Retinal pigment epithelial cell (primary cell): ENCODE measurements around the gene SYNRG.

Source experiments
- DNase-seq: peaks from one replicate; pipeline ENCODE4 v3.0.0-alpha.2; 2010; ENCODE audit warnings: low read depth
- H3K4me3 ChIP-seq: 2 replicates; pipeline ENCODE4 v1.5.1; 2011; ENCODE audit warnings: mild to moderate bottlenecking, low read length, control low read depth, moderate library complexity
- TF ChIP-seq, protein P1 (sequence below): conservative IDR thresholded peaks from 2 replicates; pipeline ENCODE4 v1.5.1; 2011; ENCODE audit warnings: low read depth, low read length, control low read depth, inconsistent platforms

The SYNRG gene

DNA sequence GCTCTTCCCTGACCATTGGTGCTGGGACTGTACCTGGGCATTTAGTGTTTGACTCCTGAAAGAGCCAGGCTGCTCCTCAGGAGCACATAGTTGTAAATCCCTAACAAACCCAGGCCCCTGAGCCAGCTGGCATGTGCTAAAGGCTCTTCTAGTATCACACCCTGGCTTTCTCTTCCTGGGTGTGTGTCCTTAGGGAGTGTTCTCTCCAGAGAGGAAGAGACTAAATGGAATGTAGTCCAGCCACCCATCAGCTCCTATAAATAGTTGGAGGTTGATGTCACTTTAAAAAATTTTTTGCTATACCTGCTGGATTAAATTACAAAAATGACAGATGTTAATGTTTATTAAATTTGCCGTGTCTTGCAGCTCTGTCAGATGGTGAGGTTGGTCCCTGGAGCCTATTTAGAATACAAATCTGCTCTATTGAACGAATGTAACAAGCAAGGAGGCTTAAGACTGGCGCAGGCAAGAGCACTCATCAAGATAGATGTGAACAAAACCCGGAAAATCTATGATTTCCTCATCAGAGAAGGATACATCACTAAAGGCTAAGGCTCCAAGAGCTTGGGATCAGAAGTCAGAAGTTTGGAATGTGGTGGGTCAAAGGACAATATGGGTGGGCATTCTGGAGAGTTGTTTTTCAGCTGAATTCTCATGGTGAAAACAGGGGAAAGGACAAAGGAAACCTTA is 132.6 kb downstream of the SYNRG start:
- no peak for DNase-seq
- H3K4me3 ChIP-seq = no peak overlapping the region
- TF ChIP-seq, protein P1, sequence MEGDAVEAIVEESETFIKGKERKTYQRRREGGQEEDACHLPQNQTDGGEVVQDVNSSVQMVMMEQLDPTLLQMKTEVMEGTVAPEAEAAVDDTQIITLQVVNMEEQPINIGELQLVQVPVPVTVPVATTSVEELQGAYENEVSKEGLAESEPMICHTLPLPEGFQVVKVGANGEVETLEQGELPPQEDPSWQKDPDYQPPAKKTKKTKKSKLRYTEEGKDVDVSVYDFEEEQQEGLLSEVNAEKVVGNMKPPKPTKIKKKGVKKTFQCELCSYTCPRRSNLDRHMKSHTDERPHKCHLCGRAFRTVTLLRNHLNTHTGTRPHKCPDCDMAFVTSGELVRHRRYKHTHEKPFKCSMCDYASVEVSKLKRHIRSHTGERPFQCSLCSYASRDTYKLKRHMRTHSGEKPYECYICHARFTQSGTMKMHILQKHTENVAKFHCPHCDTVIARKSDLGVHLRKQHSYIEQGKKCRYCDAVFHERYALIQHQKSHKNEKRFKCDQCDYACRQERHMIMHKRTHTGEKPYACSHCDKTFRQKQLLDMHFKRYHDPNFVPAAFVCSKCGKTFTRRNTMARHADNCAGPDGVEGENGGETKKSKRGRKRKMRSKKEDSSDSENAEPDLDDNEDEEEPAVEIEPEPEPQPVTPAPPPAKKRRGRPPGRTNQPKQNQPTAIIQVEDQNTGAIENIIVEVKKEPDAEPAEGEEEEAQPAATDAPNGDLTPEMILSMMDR = no peak

DNA sequence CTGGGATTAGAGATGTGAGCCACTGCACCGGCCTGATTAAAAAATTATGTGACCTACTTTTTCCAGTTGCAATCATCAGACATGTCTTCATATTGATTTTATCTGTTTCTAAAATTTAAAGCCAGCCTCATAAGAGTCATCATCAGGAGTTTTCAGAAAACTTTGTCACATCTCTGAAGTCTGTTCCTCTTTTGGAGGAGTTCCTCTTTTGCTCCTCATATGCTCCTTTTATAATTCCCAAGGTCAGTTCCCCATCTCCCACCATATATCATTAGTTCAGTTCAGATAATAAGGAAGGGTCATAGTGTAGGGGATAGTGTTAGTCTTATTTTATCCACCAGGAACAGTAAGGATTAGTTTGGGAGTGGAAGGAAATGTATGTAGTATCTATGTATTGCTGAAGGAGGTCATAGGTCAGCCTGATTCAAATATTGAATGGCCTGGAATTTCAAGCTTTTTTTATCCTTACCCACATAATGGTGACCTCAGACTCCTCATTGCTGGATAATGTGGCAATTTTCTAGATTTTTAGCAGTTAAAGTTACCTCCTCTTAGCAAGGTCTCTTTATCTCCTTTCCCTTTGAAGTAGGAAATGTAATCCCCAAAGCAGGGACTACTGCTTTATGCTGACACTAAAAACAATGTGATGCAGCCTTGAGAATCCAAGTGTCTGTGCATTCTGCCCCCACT is 133.3 kb downstream of the SYNRG start:
- no peak overlapping the region for H3K4me3 ChIP-seq
- no peak for DNase-seq
- TF ChIP-seq, protein P1 = no peak

DNA sequence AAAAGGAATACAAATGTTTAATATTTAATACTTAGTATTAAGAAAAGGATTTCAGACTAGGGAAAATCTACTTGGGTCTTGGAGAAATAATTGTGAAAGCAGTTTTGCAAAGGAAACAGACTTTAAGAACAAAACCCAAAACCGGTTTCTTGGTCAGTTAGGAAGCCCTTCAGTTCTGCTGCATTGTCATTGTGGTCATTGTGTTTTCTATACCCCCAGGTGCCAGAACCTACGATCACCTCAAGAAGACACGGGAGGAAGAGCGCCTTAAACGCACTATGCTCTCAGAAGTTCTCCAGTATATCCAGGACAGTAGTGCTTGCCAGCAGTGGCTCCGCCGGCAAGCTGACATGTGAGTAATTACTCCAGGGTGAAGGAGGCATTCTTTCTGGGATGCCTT is 139.0 kb downstream of the SYNRG start:
- no peak overlapping the region for H3K4me3 ChIP-seq
- TF ChIP-seq, protein P1 = no peak
- no peak for DNase-seq

DNA sequence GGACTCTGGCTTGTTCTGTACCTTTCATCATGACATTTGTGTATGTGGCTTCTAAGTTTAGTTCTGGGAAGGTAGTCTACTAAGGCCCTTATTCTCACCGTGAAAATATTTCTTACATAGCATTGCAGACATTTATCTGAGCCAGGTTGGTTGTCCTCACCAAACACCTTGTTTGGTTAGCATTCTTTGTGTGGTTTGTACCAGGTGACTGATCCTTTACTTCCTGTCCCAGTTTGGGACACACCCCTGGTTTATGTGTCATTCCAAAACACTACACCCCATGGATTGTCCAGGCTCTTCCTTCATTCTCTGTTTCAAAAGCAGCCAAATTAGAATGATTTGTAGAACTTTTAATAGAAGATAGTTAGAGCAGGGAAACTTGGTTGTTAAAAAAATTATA is 142.7 kb downstream of the SYNRG start:
- DNase-seq = no peak
- TF ChIP-seq, protein P1 = no peak
- no peak overlapping the region for H3K4me3 ChIP-seq

DNA sequence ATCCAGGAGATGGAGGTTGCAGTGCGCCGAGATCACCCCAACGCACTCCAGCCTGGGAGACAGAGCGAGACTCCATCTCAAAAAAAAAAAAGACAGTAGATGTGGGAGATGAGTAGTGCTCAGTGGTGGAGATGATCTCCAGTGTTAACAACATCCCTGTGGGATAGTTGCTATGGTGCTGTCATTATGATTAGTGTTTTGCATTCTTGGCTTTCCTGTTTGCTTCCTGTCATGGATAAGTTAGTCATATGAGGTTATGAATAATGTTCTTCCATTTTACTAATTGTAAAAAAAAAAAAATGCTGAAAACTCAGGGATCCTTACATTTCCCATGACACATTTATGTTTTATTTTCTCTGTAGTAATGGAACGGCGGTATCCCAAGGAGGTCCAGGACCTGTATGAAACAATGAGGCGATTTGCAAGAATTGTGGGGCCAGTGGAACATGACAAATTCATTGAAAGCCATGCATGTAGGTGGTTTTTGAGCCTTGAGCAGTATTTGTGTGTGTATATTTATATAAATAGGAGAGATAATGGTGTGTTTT is 144.1 kb downstream of the SYNRG start:
- H3K4me3 ChIP-seq = no peak overlapping the region
- DNase-seq = no peak
- TF ChIP-seq, protein P1 = no peak
